Kidney (tissue), 14 donors: Measurements from ENCODE around the gene SRCIN1. TPM values are rescaled to one million over a fixed set of nuclear protein-coding genes. Genes with fewer than 3 reads are reported as not detected.
"Not testable (repeated sequence)": the region's sequence is repeated elsewhere in the genome, so short reads cannot be mapped to it uniquely, and the experiment has no call there.

Source experiments
- DNase-seq, 5 donors: peaks; one replicate each; pipeline ENCODE4 v3.0.0-alpha.2; 2013 to 2020
- FAIRE-seq: peaks from 2 replicates; lab custom pipeline; 2012; peaks lifted over from hg19 to GRCh38; lab: Jason Lieb, UNC
- H3K27ac ChIP-seq, 2 donors: one replicate each; pipeline ENCODE4 v1.7.0; 2013; ENCODE audit warnings: low read depth in 2 of 2, low read length in 2 of 2, inconsistent platforms in 1 of 2
- H3K27me3 ChIP-seq: one replicate; pipeline ENCODE4 v1.7.1; 2013; ENCODE audit warnings: low read length, inconsistent platforms; ENCODE audit not compliant: control insufficient read depth, insufficient read depth
- H3K36me3 ChIP-seq, 3 donors: one replicate each; pipeline versions ENCODE4 v1.7.0 to v1.7.1; 2013; ENCODE audit warnings: low read length in 3 of 3, control low read depth in 1 of 3, inconsistent platforms in 1 of 3; ENCODE audit not compliant: insufficient read depth in 3 of 3, control insufficient read depth in 2 of 3
- H3K4me1 ChIP-seq, 3 donors: one replicate each; pipeline versions ENCODE4 v1.7.0 to v1.7.1; 2013; ENCODE audit warnings: low read length in 3 of 3, inconsistent platforms in 1 of 3, low read depth in 1 of 3; ENCODE audit not compliant: control insufficient read depth in 2 of 3, insufficient read depth in 2 of 3
- H3K4me3 ChIP-seq, 3 donors: one replicate each; pipeline versions ENCODE4 v1.7.0 to v1.8.1; 2013; ENCODE audit warnings: low read length in 3 of 3, control low read depth in 1 of 3, inconsistent platforms in 1 of 3
- H3K9ac ChIP-seq, 3 donors: one replicate each; pipeline versions ENCODE4 v1.7.0 to v1.7.1; 2013; ENCODE audit warnings: low read length in 3 of 3, control low read depth in 1 of 3, inconsistent platforms in 1 of 3
- H3K9me3 ChIP-seq, 3 donors: one replicate each; pipeline versions ENCODE4 v1.7.0 to v1.7.1; 2013; ENCODE audit warnings: low read length in 3 of 3, control low read depth in 1 of 3, inconsistent platforms in 1 of 3; ENCODE audit not compliant: control insufficient read depth in 2 of 3, insufficient read depth in 1 of 3
- CTCF ChIP-seq: IDR thresholded peaks from 3 replicates; pipeline ENCODE4 v1.5.1; 2012; ENCODE audit warnings: mild to moderate bottlenecking, moderate library complexity, borderline replicate concordance; ENCODE audit not compliant: insufficient read depth; ENCODE audit errors: extremely low read depth
- intact Hi-C: fragments of 100-400 bp; cut with DNase I; formaldehyde crosslinking; loops from one replicate; pipeline ENCODE4 v1.11.1; 2022
- polyA plus RNA-seq: library from polyadenylated mRNA; stranded (reverse); fragments of 350-450 nt; fragmentation: Illumina TruSeq; extraction: RNeasy Lipid Tissue Mini Kit (QIAGEN cat#74804); gene quantifications from one replicate; pipeline ENCODE4 v1.2.3, GENCODE V29; 2014; ENCODE audit warnings: low read depth, low replicate concordance; ENCODE audit not compliant: insufficient read depth
- total RNA-seq: library from RNA; stranded (reverse); fragmentation: NEBNext Ultra II Directional; extraction: Animal tissue kit (Norgen Biotek cat#: 25700); gene quantifications from one replicate; pipeline ENCODE4 v1.2.1, GENCODE V29; 2021
- donor health status: control.
- donor health status: control.
- donor health status: control.
- donor health status: control.
- donor health status: control.
- donor health status: DM: yes; HTN: yes; CAD: no.
- donor health status: Normal renal cell carcinoma (clear cell type).

The SRCIN1 gene
- total and polyA plus RNA-seq, 2 donors from 2014 or later = 0.34 to 6.1 TPM

- DNase-seq = no peak
- no peak for FAIRE-seq
- H3K9ac ChIP-seq = no peak overlapping the region
- no peaks in the 10 kb centered on the region for H3K27me3 ChIP-seq
- TF ChIP-seq CTCF = no peak
- H3K36me3 ChIP-seq = no peaks in the 10 kb centered on the region
- H3K9me3 ChIP-seq = no peaks in the 10 kb centered on the region
- H3K4me1 ChIP-seq = no peaks in the 10 kb centered on the region
- H3K27ac ChIP-seq = no peak overlapping the region
- H3K4me3 ChIP-seq = no peak overlapping the region
- intact Hi-C loops = no loop called here
These were observed 26.6 kb upstream of the SRCIN1 start for GRCh38 chr17:38632334-38632733.

- H3K27me3 ChIP-seq = no peaks in the 10 kb centered on the region
- no peak overlapping the region for H3K4me3 ChIP-seq
- H3K27ac ChIP-seq = no peak overlapping the region
- no peak for FAIRE-seq
- peak in 1 of 5 donors; percentile 4 for DNase-seq
- H3K4me1 ChIP-seq = no peaks in the 10 kb centered on the region
- intact Hi-C loops = no loop called here
- H3K9me3 ChIP-seq = no peaks in the 10 kb centered on the region
- no peak for TF ChIP-seq CTCF
- H3K9ac ChIP-seq = no peak overlapping the region
- H3K36me3 ChIP-seq = no peaks in the 10 kb centered on the region
These were observed 22.7 kb upstream of the SRCIN1 start for GRCh38 chr17:38628441-38628840.

GRCh38 chr17:38627957-38628356 lies 22.2 kb upstream of the SRCIN1 start:
- FAIRE-seq (no peak), DNase-seq (no peak)
- no peaks in the 10 kb centered on the region for H3K36me3 ChIP-seq
- H3K27ac ChIP-seq = no peak overlapping the region
- H3K4me3 ChIP-seq = no peak overlapping the region
- no peaks in the 10 kb centered on the region for H3K9me3 ChIP-seq
- no peak overlapping the region for H3K9ac ChIP-seq
- TF ChIP-seq CTCF = no peak
- no peaks in the 10 kb centered on the region for H3K4me1 ChIP-seq
- intact Hi-C loops = no loop called here
- no peaks in the 10 kb centered on the region for H3K27me3 ChIP-seq

- H3K27me3 ChIP-seq, DNase-seq, H3K9ac ChIP-seq, FAIRE-seq, H3K4me1 ChIP-seq, H3K36me3 ChIP-seq, H3K9me3 ChIP-seq, intact Hi-C loops, H3K4me3 ChIP-seq, H3K27ac ChIP-seq: not testable (repeated sequence)
These were observed 21.0 kb upstream of the SRCIN1 start for GRCh38 chr17:38626606-38627226.
